IPS DF 6.9 (cell line): ENCODE data around the gene DPP6.

Source experiments
- DNase-seq: peaks from one replicate; pipeline ENCODE4 v3.0.0-alpha.2; 2013; ENCODE audit warnings: low read depth, low spot score
- H3K27ac ChIP-seq: one replicate; pipeline ENCODE4 v1.5.1; 2013; ENCODE audit warnings: low read length, control low read depth
- H3K27me3 ChIP-seq: 2 replicates; pipeline ENCODE4 v1.6.1; 2013; ENCODE audit warnings: mild to moderate bottlenecking, low read length; ENCODE audit not compliant: control insufficient read depth, insufficient read depth
- H3K36me3 ChIP-seq: 2 replicates; pipeline ENCODE4 v1.6.1; 2013; ENCODE audit warnings: low read length; ENCODE audit not compliant: control insufficient read depth, insufficient read depth
- H3K4me1 ChIP-seq: 2 replicates; pipeline ENCODE4 v1.6.1; 2013; ENCODE audit warnings: low read length; ENCODE audit not compliant: control insufficient read depth, insufficient read depth
- H3K4me3 ChIP-seq: 2 replicates; pipeline ENCODE4 v1.5.1; 2013; ENCODE audit warnings: mild to moderate bottlenecking, low read length
- H3K9me3 ChIP-seq: 2 replicates; pipeline ENCODE4 v1.6.1; 2013; ENCODE audit warnings: low read length, inconsistent platforms; ENCODE audit not compliant: control insufficient read depth, insufficient read depth
- WGBS: extraction: QIAGEN DNeasy Blood & Tissue Kit; methylation state at CpG from one replicate; pipeline ENCODE4 v1.1.7; 2013; ENCODE audit warnings: mixed read lengths, missing lambda C conversion rate; ENCODE audit not compliant: insufficient read length, insufficient coverage; 5-methylcytosine and 5-hydroxymethylcytosine counted together

DPP6 gene

DNA sequence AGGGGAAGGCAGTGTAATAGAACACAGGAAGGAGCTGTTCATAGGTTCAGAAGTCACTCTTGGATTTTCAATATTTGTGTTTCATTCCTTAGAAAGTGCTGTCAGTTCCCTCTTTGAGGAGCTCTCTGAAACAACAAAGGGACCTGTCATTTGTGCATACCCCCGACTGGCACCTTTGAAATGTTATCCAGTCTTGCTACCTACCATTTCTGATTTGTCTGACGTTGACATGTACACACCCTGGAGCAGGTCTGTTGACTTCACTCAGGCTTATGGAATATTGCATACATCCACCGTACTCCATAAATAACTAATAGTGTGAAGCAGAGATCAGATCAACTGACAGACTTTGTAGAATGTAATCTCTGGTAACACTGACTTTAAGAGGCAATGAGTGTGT lies 189.8 kb downstream of the DPP6 start:
- Histone ChIP-seq H3K4me3 (no peak overlapping the region), H3K4me1 (no peaks in the 10 kb centered on the region), H3K36me3 (no peaks in the 10 kb centered on the region), H3K27ac (no peak overlapping the region), H3K27me3 (no peaks in the 10 kb centered on the region), H3K9me3 (no peaks in the 10 kb centered on the region)
- no peak for DNase-seq
- WGBS = no CpG with 5 or more reads among the region's 3 CpGs

DNA sequence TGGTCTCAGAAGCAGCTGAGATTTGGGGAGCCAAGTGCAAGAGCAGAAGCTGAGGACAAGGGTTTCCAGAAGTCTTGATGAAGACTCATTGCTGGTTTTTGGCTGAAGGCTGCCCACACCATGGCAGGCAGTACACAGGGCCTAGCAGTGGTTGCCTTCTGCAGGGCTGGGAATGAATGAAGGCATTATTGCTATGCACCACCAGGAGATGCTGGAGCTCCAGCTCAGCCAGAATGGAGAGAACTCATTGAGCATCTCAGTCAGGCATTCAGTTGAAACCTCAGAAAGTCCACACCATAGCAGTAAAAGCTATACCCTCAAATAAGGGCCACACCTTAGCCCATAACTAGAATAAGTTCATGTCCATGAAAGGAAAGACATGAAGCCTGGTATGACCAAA lies 190.5 kb downstream of the DPP6 start:
- Histone ChIP-seq H3K9me3 (no peaks in the 10 kb centered on the region), H3K27me3 (no peaks in the 10 kb centered on the region), H3K4me1 (no peaks in the 10 kb centered on the region), H3K36me3 (no peaks in the 10 kb centered on the region), H3K4me3 (no peak overlapping the region), H3K27ac (no peak overlapping the region)
- DNase-seq = no peak

DNA sequence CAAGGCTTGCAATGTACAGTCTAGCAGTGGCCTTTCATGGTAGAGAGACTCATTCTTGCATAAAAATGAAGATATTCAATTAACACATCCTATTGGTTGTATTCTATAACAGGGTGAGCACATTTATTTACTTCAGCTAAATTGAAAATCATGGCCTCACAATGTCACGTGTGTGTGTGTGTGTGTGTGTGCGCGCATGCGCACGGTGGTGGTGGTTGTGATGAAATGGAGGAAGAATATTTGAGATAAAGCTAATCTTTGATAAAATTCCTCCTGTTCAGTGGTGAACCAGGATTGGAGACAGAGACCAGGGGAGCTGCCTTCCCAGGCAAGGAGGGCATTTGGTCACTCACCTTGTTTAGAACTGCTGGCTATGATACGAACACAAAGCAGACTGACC lies 199.8 kb downstream of the DPP6 start:
- no peak overlapping the region for H3K4me3 ChIP-seq
- no peak for DNase-seq
- H3K27me3 ChIP-seq = no peaks in the 10 kb centered on the region
- no peak overlapping the region for H3K27ac ChIP-seq
- H3K9me3 ChIP-seq = no peaks in the 10 kb centered on the region
- H3K4me1 ChIP-seq = peaks cover 3% of the 10 kb centered on the region
- no peaks in the 10 kb centered on the region for H3K36me3 ChIP-seq
- no CpG with 5 or more reads among the region's 6 CpGs for WGBS

DNA sequence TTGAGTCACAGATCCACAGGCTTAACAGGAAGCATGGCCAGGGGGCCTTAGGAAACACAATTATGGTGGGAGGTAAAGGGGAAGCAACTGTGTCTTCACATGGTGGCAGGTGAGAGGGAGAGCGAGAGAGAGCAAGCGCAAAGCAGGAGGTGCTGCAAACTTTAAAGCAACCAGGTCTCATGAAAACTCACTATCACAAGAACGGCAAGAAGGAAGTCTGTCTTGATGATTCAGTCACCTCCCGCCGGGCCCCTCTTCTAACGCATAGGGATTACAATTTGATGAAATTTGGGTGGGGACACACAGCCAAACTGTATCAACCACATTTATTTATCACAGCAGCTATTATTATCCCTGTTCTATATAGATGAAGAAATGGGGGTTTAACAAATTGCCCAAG lies 201.6 kb downstream of the DPP6 start:
- WGBS = no CpG with 5 or more reads among the region's 6 CpGs
- no peak for DNase-seq
- Histone ChIP-seq H3K27ac (no peak overlapping the region), H3K27me3 (no peaks in the 10 kb centered on the region), H3K36me3 (no peaks in the 10 kb centered on the region), H3K4me1 (peaks cover 3% of the 10 kb centered on the region), H3K9me3 (no peaks in the 10 kb centered on the region), H3K4me3 (no peak overlapping the region)

DNA sequence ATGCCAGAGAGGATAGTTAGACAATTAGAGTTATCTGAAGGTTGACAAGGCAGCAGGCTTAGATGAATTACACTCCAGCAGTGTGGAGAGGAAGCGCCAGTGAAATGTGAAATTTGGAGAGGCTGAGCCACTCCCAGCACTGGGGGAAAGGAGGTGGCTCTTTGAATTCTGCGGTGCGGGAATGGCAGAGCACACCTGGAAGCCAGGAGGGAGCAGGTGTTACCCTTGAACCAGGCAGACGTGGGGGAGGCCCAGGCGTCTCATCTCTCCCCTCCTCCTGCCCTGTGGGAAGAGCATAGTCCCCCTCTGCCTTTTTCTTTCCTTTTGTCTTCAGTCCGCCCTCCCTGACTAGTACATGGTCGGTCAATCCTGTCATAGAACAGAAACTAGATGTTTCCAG lies 203.1 kb downstream of the DPP6 start:
- no peaks in the 10 kb centered on the region for H3K9me3 ChIP-seq
- H3K4me1 ChIP-seq = peaks cover 6% of the 10 kb centered on the region
- H3K4me3 ChIP-seq = no peak overlapping the region
- no peaks in the 10 kb centered on the region for H3K36me3 ChIP-seq
- no peak overlapping the region for H3K27ac ChIP-seq
- H3K27me3 ChIP-seq = no peaks in the 10 kb centered on the region
- WGBS = no CpG with 5 or more reads among the region's 7 CpGs
- no peak for DNase-seq

DNA sequence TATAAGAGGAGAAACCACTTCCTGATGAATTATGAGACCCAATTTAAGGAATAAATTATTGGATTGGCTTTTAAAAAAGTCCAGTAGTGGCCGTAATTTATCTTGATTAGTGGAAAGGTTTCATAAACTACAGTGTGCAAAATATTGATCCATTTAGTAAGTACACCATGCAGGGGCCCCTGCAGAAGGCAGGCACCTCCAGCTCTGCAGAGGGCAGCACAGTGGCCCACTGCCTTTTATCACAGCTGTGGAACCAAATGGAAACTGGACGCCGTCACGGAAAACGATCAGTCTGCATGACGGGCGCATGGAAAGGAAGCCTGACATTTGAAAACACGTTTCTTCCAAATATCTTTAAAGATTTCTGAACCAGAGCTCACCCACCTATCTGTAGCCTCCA lies 204.0 kb downstream of the DPP6 start:
- Histone ChIP-seq H3K4me1 (peaks cover 6% of the 10 kb centered on the region), H3K27ac (no peak overlapping the region), H3K27me3 (no peaks in the 10 kb centered on the region), H3K4me3 (no peak overlapping the region), H3K9me3 (no peaks in the 10 kb centered on the region), H3K36me3 (no peaks in the 10 kb centered on the region)
- no peak for DNase-seq
- WGBS = no CpG with 5 or more reads among the region's 8 CpGs

DNA sequence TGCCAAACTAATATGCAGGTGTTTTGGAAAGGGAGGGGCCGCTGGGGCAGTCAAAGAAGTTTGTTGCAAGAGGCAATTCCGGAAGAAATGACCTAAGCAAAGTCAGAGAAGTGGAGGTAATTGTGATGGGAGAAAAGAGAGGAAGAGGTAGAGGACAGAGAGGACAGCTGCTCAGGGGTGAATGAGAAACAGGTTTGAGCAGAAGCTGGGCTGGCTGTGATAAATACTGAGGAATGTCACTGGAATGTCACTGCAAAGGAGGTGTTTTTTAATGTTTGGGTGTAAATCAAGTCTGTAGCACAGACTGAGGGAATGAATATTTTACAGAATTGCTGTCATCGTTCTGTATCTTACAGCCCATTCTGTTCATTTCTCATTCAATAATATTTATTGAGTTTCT lies 207.2 kb downstream of the DPP6 start:
- DNase-seq = no peak
- H3K36me3 ChIP-seq = no peaks in the 10 kb centered on the region
- H3K9me3 ChIP-seq = no peaks in the 10 kb centered on the region
- no peak overlapping the region for H3K4me3 ChIP-seq
- no peaks in the 10 kb centered on the region for H3K27me3 ChIP-seq
- no CpG with 5 or more reads among the region's 3 CpGs for WGBS
- peaks cover 6% of the 10 kb centered on the region for H3K4me1 ChIP-seq
- no peak overlapping the region for H3K27ac ChIP-seq

DNA sequence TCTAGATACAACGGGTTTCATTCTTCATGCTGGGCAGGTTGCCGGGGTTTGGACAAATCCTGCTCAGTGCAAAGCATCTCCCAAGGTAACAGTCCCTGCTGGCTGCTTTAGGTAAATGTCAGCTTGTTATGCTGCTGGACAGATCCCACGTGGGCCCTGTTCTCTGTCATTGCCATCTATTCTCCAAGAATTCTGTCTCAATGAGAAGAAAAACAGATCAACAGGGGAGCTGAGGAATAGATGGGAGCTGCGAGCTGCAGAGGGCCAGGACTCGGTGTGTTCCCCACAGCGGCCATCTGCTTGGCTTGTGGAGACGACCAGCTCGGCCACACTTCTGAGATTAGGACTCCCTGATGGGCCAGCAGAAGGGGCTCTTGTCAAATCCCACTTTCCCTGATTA lies 235.2 kb downstream of the DPP6 start:
- Histone ChIP-seq H3K36me3 (no peaks in the 10 kb centered on the region), H3K4me3 (no peak overlapping the region), H3K27me3 (no peaks in the 10 kb centered on the region), H3K9me3 (no peaks in the 10 kb centered on the region), H3K27ac (no peak overlapping the region), H3K4me1 (no peaks in the 10 kb centered on the region)
- DNase-seq = no peak
- WGBS = no CpG with 5 or more reads among the region's 8 CpGs

DNA sequence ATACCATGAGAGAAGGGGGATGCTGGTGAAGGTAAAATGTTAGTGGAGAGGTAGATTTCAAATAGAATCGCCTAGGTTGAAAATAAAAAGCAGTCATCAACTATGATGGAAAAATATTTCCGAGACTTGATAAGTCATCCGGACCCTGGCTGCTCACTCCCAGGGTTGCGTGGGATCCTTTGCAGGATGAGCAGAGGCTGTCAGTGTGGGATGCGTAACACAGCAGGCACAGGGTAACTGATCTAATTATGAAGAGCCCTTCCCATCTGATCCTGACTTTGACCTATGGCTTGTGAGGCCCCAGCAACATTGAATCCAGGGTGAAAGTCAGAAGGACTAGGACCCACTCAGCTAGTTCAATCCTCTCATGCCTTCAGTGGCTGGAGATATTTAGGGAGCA lies 236.9 kb downstream of the DPP6 start:
- DNase-seq = no peak
- Histone ChIP-seq H3K9me3 (no peaks in the 10 kb centered on the region), H3K36me3 (no peaks in the 10 kb centered on the region), H3K4me1 (no peaks in the 10 kb centered on the region), H3K27ac (no peak overlapping the region), H3K27me3 (no peaks in the 10 kb centered on the region; the same call in 1 of the 2 replicates), H3K4me3 (no peak overlapping the region)
- no CpG with 5 or more reads among the region's 5 CpGs for WGBS

DNA sequence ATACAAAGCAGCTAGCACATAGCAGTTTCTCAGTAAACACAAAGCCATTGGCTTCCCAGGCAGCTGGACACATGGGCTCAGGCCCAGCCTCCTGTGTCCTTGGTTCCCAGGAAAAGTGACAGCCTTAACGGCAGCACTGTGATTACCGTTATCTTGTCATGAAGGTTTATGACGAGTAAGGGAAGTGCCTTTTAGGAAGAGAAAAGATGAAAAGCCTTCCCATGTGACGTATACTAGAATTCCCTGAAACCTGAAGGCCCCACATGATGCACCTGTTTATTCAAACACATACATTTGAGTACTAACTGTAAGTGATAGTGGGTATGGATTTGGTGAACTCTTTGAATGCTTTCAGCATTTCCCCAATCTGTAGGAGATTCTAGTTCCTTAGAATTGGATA lies 244.2 kb downstream of the DPP6 start:
- DNase-seq = no peak
- Histone ChIP-seq H3K4me1 (no peaks in the 10 kb centered on the region), H3K36me3 (no peaks in the 10 kb centered on the region), H3K27ac (no peak overlapping the region), H3K27me3 (no peaks in the 10 kb centered on the region; the same call in 1 of the 2 replicates), H3K9me3 (no peaks in the 10 kb centered on the region), H3K4me3 (no peak overlapping the region)
- WGBS = no CpG with 5 or more reads among the region's 4 CpGs

DNA sequence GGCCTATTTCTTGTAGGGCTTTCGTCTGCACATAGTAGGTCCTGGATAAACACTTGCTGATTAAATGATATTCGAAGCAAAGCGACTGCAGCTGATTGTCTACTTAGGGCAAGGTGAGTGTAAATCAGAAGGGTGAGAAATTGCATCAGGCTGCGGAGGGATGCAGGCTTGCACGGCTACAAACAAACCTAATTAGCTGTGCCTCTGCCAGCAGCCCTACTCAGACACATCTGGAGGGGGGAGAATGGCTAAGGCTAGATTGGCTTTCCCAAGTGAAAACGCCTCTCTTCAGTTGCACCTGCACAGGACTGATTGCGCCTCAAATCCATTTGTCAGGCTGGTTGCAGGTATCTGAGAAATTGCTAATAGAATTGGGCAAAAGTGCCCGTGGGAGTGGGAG lies 247.5 kb downstream of the DPP6 start:
- no peaks in the 10 kb centered on the region for H3K27me3 ChIP-seq
- no peaks in the 10 kb centered on the region for H3K36me3 ChIP-seq
- no CpG with 5 or more reads among the region's 8 CpGs for whole genome bisulfite sequencing
- no peak overlapping the region for H3K27ac ChIP-seq
- H3K4me1 ChIP-seq = no peaks in the 10 kb centered on the region; the same call in 1 of the 2 replicates
- no peak for DNase-seq
- no peak overlapping the region for H3K4me3 ChIP-seq
- no peaks in the 10 kb centered on the region for H3K9me3 ChIP-seq
